Measurements from ENCODE around the gene CTIF. TPM values are rescaled to one million over a fixed set of nuclear protein-coding genes. Genes with fewer than 3 reads are reported as not detected.

The CTIF gene
- total RNA-seq, 3 donors from 2014 or later, result 4.3 to 5.3 (median 4.6) TPM

GRCh38 chr18:48787203-48788151 is 248.6 kb downstream of the CTIF start:
- no peaks in the 10 kb centered on the region for H3K36me3 Mint-ChIP-seq (ENCODE audit: insufficient read depth)
- no peak for DNase-seq
- no peaks in the 10 kb centered on the region for H3K9me3 Mint-ChIP-seq
- no peaks in the 10 kb centered on the region for H3K27me3 Mint-ChIP-seq (ENCODE audit: low read depth)
- peaks cover 19% of the 10 kb centered on the region for H3K4me1 Mint-ChIP-seq (ENCODE audit: low read depth)
- H3K4me3 Mint-ChIP-seq, result no peak overlapping the region
- ATAC-seq, result no peak

DNA sequence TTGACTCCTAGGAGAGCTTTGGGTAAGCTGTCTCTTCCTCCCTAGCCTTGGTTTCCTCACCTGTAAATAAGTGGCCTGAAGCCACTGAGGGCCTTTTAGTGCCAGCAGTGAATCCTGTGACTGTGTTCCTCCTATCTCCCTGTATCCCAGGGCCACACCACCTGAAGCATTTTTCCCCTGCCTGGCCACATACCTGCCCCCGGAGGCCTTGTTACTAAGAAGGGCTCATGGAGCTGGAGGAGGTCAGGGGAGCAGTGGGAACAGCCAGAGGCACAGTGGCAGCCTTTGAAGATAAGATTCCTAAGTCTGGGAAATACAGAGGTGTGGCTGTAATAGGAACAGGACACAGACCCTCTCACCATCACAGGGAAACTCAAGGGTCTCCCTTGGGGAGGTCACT is 249.5 kb downstream of the CTIF start:
- no peaks in the 10 kb centered on the region for H3K27me3 Mint-ChIP-seq (ENCODE audit: low read depth)

DNA sequence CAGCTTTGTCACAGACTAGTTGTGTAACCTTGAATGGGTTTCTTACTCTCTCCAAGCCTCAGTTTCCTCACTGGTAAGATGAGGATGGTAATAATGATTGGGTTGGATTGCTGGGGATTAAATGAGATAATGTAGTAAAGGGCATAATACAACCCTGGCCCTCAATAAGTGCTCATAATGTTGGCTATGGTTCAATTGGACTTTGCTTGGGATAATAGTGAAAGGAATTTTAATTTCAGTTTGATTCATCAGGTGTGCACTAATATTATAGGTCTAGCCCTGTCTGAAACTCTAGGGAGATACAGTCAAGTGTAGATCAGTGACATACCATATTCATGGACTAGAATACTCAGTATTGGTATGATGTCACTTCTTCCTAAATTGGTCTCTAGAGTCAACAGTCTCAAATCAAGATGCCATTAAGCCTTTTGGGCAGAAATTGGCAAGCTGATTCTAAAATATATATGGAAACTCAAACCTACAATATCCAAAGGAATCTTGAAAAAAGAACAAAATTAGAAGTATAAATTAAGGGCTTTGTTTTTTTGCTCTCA is 250.5 kb downstream of the CTIF start:
- DNase-seq, result no peak
- Mint-ChIP-seq H3K9me3 (no peaks in the 10 kb centered on the region), H3K4me3 (no peak overlapping the region), H3K4me1 (ENCODE audit: low read depth) (peaks cover 16% of the 10 kb centered on the region), H3K27me3 (ENCODE audit: low read depth) (no peaks in the 10 kb centered on the region), H3K36me3 (ENCODE audit: insufficient read depth) (no peaks in the 10 kb centered on the region)
- ATAC-seq, result no peak

More for the DNA sequence above, 249.5 kb downstream of the CTIF start:
- DNase-seq, result no peak
- Mint-ChIP-seq H3K36me3 (ENCODE audit: insufficient read depth) (no peaks in the 10 kb centered on the region), H3K4me1 (ENCODE audit: low read depth) (peaks cover 19% of the 10 kb centered on the region), H3K9me3 (no peaks in the 10 kb centered on the region), H3K4me3 (no peak overlapping the region)
- no peak for ATAC-seq

DNA sequence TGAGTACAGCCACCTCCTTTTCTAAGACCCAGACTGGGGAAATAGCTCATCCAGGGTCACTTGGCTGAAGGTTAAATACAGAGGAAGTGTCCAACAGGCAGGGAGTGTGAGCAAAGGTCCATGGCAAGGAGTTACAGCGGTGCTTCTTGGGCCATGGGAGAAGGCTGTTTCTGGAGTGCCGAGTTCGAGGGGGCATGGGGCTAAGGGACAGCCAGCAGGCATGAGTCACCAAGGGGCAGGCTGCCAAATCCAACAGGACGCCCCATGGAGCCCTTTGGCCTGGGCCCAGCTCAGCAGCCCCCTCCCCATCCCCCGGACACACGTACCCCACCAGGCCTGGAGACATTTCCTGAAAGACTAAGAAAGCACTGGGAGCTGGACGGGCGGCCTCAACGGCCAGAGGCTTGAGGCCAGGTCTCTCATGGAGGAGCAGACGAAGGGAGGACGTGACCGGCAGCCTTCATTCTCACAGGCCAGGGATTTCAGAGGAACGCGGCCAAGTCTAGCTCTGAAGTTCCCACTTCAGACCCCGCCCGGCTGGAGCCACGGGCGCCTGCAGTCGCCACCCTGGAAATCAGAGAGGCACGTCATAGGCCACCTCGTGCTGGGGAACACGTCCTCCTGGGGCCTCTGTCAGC is 251.5 kb downstream of the CTIF start:
- H3K27me3 Mint-ChIP-seq (ENCODE audit: low read depth), result no peaks in the 10 kb centered on the region
- ATAC-seq, result no peak
- H3K9me3 Mint-ChIP-seq, result no peaks in the 10 kb centered on the region
- no peak for DNase-seq
- peaks cover 8% of the 10 kb centered on the region for H3K4me1 Mint-ChIP-seq (ENCODE audit: low read depth)
- H3K4me3 Mint-ChIP-seq, result no peak overlapping the region
- no peaks in the 10 kb centered on the region for H3K36me3 Mint-ChIP-seq (ENCODE audit: insufficient read depth)

GRCh38 chr18:48790869-48791635 is 252.2 kb downstream of the CTIF start:
- no peak for DNase-seq
- Mint-ChIP-seq H3K9me3 (no peaks in the 10 kb centered on the region), H3K36me3 (ENCODE audit: insufficient read depth) (no peaks in the 10 kb centered on the region), H3K4me1 (ENCODE audit: low read depth) (peaks cover 6% of the 10 kb centered on the region), H3K4me3 (no peak overlapping the region), H3K27me3 (ENCODE audit: low read depth) (no peaks in the 10 kb centered on the region)
- no peak for ATAC-seq

- ATAC-seq (no peak), DNase-seq (no peak)
- no peaks in the 10 kb centered on the region for H3K9me3 Mint-ChIP-seq
- H3K4me1 Mint-ChIP-seq (ENCODE audit: low read depth), result peaks cover 6% of the 10 kb centered on the region
- H3K36me3 Mint-ChIP-seq (ENCODE audit: insufficient read depth), result no peaks in the 10 kb centered on the region
- no peak overlapping the region for H3K4me3 Mint-ChIP-seq
- no peaks in the 10 kb centered on the region for H3K27me3 Mint-ChIP-seq (ENCODE audit: low read depth)
Observed at GRCh38 chr18:48791636-48792105, 252.8 kb downstream of the CTIF start.

- no peaks in the 10 kb centered on the region for H3K27me3 Mint-ChIP-seq (ENCODE audit: low read depth)
- DNase-seq, result no peak
- H3K4me3 Mint-ChIP-seq, result no peak overlapping the region
- no peaks in the 10 kb centered on the region for H3K36me3 Mint-ChIP-seq (ENCODE audit: insufficient read depth)
- no peaks in the 10 kb centered on the region for H3K9me3 Mint-ChIP-seq
- peaks cover 6% of the 10 kb centered on the region for H3K4me1 Mint-ChIP-seq (ENCODE audit: low read depth)
- ATAC-seq, result no peak
Observed at GRCh38 chr18:48792141-48792540, 253.3 kb downstream of the CTIF start.

DNA sequence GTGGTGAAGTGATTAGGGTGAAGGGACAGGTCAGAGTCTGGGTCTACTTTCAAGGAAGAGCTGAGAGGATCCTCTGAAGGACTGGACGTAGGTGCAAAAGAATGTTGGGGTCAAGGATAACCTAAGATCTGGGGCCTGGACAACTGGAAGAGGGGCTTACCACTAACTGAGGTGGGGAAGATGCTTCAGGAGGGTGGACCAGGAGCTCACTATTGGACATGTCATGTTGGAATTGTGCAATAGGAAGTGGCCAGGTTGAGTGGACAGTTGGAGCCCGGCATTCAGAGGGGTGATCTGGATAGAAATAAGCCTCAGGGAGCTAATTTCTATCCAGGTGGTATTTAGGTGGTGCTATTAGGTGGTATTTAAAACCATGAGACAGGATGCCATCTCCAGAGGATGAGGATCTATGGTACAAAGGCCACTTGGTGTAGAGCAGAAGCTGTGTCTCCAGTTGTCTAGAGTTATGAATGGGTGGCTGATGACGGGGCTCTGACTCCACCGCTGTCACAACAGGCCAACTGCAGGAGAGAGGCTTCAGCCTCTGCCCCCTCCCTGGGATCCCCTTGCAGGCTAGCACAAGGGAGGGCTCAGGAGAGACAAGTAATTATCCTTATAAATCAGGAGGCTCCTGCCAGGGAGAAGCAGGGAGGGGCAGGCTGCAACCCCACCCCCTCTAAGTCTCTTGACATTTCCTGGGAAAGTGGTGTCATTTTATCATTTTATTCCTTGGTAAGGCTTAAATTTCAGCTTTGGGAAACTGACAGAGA is 254.0 kb downstream of the CTIF start:
- no peak for ATAC-seq
- no peaks in the 10 kb centered on the region for H3K36me3 Mint-ChIP-seq (ENCODE audit: insufficient read depth)
- no peak for DNase-seq
- no peaks in the 10 kb centered on the region for H3K27me3 Mint-ChIP-seq (ENCODE audit: low read depth)
- H3K4me3 Mint-ChIP-seq, result no peak overlapping the region
- H3K9me3 Mint-ChIP-seq, result no peaks in the 10 kb centered on the region
- H3K4me1 Mint-ChIP-seq (ENCODE audit: low read depth), result peaks cover 6% of the 10 kb centered on the region

DNA sequence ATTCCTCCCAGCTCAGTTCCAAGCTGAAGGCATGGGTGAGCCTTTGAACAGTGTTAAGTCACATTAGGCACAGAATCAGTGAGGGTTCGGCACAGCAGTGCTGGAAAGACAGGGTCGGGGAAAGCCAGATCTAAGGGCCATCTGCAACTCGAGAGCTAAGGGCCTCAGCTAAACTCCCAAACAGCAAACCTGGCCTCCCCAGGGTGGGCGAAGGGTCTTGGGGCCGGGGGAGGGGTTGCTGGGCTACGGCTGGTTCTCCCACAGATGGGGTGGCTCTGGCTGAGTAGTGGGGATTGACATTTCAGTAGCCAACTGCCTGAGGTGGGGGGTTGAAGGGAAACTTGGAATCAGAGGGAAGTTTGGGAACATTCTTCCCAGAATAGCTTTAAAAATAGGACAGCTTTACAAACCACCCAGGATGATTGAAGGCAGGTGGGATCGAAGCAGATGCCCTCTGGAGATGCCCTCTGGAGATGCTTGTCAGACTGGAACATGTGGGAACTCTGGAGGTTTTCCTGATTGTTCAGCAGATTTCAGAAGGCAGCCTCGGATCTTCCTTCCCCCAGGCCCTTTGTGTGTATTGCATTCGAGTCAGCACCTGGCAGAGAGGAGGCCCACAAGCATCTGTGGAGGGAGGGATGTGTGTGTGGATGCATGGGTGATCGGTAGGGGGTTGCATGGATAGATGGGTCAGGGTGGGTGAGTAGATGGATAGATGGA is 255.6 kb downstream of the CTIF start:
- Mint-ChIP-seq H3K4me1 (ENCODE audit: low read depth) (peaks cover 9% of the 10 kb centered on the region), H3K36me3 (ENCODE audit: insufficient read depth) (no peaks in the 10 kb centered on the region), H3K9me3 (no peaks in the 10 kb centered on the region), H3K27me3 (ENCODE audit: low read depth) (no peaks in the 10 kb centered on the region), H3K4me3 (no peak overlapping the region)
- ATAC-seq (no peak), DNase-seq (no peak)

DNA sequence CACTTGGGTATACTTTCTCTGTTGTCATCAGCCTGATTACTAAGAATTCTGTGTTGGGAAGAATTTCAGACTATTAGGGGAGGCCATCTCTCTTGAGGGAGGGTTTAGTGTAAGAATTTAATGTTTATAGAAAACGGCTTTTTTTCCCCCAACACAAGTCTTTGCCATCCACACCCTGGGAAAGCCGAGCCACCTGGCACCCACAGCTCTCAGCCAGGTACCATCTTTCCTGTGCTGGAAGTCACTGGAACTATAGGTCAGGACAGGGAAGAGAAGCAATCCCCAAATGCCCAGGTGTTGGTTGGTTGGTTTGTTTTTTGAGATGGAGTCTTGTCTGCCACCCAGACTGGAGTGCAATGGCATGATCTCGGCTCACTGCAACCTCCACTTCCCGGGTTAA is 256.9 kb downstream of the CTIF start:
- Mint-ChIP-seq H3K36me3 (ENCODE audit: insufficient read depth) (no peaks in the 10 kb centered on the region), H3K27me3 (ENCODE audit: low read depth) (no peaks in the 10 kb centered on the region), H3K9me3 (no peaks in the 10 kb centered on the region), H3K4me1 (ENCODE audit: low read depth) (peaks cover 20% of the 10 kb centered on the region), H3K4me3 (no peak overlapping the region)
- DNase-seq (no peak), ATAC-seq (no peak)

DNA sequence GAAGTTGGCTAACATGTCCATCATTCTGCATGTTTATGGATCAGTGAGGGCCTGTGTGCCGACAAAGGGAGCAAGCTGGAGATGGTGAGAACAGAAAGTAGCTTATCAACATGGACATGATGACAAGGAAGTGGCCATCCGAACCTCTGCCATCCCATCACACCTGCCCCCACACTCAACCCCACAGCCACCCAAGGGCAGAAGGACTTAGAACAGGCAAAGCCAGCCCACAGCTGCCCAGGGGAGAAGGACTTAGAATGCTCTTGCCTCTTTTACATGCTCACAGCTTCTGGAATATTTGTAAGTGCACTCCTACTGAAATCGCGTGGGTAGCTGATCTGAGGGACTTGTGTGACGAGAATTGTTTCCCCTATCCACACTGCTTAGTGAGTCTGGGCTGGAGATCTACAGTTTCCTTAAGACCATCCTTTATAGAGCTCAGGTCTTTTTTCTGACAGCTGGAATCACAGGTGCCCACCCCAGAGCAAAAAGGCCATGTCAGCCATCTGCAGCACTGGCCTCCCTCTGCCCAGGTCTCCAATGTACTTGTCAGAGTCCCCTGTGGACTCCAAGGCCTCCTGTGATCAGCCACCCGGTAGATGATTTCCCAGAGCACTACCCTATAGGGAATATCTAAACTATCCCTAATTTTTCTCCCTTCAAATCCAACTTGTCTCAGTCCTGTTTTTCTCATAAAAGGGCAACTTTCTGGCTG is 257.8 kb downstream of the CTIF start:
- Mint-ChIP-seq H3K4me3 (no peak overlapping the region), H3K9me3 (no peaks in the 10 kb centered on the region), H3K4me1 (ENCODE audit: low read depth) (peaks cover 25% of the 10 kb centered on the region), H3K27me3 (ENCODE audit: low read depth) (no peaks in the 10 kb centered on the region), H3K36me3 (ENCODE audit: insufficient read depth) (no peaks in the 10 kb centered on the region)
- DNase-seq, result no peak
- no peak for ATAC-seq

DNA sequence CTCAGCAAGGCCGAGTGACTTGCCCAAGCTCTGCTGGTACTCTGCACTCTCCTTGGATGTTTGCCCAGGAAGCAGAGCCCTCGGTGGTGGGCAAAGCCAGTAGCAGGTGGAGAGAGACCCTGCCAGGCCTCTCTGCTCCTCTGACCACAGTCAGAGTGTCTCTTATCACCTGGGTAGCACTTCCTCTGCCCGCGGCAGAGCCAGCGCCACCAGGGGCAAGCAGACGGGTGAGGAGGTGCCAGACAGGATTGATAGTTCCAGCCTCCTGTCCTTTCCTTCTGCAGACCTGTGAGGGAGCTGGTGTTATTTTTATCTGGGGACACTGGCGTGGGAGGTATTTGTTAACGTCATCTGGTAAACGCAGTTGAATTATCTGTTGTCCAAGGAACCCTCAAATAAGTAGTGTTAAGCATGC is 259.0 kb downstream of the CTIF start:
- H3K4me3 Mint-ChIP-seq, result no peak overlapping the region
- no peaks in the 10 kb centered on the region for H3K9me3 Mint-ChIP-seq
- H3K27me3 Mint-ChIP-seq (ENCODE audit: low read depth), result no peaks in the 10 kb centered on the region
- H3K4me1 Mint-ChIP-seq (ENCODE audit: low read depth), result peaks cover 35% of the 10 kb centered on the region
- no peaks in the 10 kb centered on the region for H3K36me3 Mint-ChIP-seq (ENCODE audit: insufficient read depth)
- DNase-seq (no peak), ATAC-seq (no peak)
